Fibroblast of the aortic adventitia (primary cell): ENCODE results near the gene PFKM. TPM values are rescaled to one million over a fixed set of nuclear protein-coding genes. Genes with fewer than 3 reads are reported as not detected.

ENCODE experiments used
- DNase-seq: peaks from one replicate; pipeline ENCODE4 v3.0.0-alpha.2; 2010; ENCODE audit warnings: low read depth
- H3K4me3 ChIP-seq: 2 replicates; pipeline ENCODE4 v1.5.1; 2011; ENCODE audit warnings: low read depth, mild to moderate bottlenecking, control low read depth, low read length, moderate library complexity
- total RNA-seq: library from RNA; depleted of rRNA; stranded (reverse); fragments of >200 nt; gene quantifications from 2 replicates; pipeline ENCODE4 v1.2.3, GENCODE V29; 2012; ENCODE audit warnings: low replicate concordance
- TF ChIP-seq, protein P1 (sequence below): IDR thresholded peaks from 2 replicates; pipeline ENCODE4 v1.5.1; 2011; ENCODE audit warnings: mild to moderate bottlenecking, low read length, control low read depth, inconsistent platforms; ENCODE audit not compliant: insufficient read depth

The PFKM gene
- total RNA-seq, 1 donor: 50.5 TPM

DNA sequence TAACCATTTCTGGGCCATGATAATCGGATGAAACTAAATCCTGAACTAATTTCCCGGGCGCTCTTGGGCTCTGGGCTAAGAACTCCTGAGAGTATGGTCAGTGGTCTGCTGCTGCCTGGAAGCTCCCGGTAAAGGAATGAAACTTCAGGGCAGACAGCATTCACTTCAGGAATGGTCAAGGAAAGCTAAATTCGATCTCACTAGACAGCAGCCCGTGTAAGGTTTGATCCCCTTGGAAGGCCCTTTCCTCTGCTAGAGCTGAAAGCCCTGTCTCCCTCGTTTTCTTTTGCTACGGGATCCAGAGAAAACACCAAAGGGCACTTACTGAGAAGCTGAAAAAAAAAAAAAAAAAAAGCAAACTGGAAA is 37.5 kb downstream of the PFKM start:
- H3K4me3 ChIP-seq: peak overlapping the region; percentile 100
- TF ChIP-seq, protein P1, sequence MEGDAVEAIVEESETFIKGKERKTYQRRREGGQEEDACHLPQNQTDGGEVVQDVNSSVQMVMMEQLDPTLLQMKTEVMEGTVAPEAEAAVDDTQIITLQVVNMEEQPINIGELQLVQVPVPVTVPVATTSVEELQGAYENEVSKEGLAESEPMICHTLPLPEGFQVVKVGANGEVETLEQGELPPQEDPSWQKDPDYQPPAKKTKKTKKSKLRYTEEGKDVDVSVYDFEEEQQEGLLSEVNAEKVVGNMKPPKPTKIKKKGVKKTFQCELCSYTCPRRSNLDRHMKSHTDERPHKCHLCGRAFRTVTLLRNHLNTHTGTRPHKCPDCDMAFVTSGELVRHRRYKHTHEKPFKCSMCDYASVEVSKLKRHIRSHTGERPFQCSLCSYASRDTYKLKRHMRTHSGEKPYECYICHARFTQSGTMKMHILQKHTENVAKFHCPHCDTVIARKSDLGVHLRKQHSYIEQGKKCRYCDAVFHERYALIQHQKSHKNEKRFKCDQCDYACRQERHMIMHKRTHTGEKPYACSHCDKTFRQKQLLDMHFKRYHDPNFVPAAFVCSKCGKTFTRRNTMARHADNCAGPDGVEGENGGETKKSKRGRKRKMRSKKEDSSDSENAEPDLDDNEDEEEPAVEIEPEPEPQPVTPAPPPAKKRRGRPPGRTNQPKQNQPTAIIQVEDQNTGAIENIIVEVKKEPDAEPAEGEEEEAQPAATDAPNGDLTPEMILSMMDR: no peak
- no peak for DNase-seq

DNA sequence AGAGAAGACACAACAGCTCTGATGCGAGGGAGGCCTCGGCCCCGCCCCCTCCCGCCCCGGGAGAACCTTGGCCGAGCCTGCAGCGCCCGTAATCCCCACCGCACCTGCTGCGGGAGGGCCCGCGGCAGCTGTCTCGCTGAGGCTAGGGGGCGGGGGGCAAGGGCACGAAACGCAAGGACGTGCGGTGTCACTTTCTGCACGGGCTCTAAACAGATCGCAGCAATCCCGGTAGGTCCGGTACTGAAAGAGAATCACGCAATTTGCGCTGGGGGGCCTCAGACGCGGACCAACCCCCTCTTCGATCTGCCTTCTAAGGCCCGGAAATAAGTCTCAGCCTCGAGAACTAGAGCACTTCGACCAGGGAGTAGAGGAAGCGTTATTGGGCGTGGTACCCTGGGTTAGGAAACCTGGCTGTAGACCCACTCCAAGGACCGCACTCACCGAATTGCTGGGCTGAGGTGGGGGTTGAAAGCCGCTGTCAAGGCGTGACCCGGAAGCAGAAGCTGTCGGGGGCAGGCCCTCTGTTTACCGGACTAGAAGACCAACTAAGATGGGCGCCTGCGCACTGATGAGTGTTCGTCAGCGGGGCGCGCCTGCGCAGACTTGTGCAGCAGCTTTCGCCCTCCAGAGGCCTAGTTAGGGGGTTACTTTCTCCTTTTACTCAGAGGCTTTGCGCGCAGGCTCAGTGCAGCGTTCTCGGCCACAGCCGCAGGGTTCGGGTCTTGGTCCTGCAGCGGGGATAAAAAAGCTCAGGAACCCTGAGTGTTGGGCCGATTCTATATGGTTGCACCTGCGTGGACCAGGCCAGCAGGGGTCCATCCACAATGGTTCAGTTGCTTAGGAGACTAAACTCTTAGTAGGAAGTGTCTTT is 38.1 kb downstream of the PFKM start, which contains the start of gene ASB8:
Gene ASB8, minus strand, starts transcription at position 498 of the 871 bp plus-strand sequence. CDS start 4,019 bp downstream, outside the sequence.
- DNase-seq: peak; percentile 99
- TF ChIP-seq, protein P1: peak; percentile 53
- peak within 1 kb of the TSS; percentile 100 for H3K4me3 ChIP-seq

DNA sequence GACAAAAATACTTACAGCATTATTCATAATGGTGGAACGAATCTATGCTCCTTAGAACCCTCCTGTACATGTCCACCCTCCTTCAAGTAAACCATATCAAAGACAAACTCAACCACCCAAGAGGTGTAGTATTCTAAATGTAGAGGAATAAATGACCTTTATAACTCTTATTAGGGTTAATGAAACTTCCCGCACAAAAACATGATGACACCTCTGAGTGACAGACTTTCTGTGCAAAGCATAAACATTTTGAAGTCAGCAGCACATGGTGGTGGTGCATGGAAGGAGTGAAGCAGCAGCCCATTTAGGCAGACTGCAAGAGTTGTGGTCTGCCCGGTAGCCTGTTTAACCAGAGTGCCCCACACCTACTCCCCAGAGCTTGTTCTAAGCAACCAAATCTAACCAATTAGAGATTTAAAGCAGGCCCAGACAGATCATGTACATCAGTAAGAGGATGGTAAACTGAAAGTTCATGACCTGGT is 38.8 kb downstream of the PFKM start:
- peak overlapping the region; percentile 63 for H3K4me3 ChIP-seq
- no peak for DNase-seq
- TF ChIP-seq, protein P1: no peak

DNA sequence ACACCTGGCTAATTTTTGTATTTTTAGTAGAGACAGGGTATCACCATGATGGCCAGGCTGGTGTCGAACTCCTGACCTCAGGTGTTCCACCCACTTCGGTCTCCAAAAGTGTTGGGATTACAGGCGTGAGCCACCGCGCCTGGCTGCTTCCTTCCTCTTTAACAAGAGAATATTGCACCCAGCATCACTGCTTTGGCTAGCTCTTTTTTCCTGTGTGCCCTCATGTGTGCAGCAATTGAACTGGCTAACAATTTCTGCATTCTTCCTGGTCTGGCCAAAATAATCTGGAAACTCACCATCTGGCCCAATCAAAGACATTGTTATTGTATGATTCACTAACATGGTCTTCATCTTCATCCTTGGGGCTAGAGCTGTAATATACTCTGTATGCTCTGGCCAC is 40.9 kb downstream of the PFKM start:
- H3K4me3 ChIP-seq: no peak overlapping the region
- TF ChIP-seq, protein P1: no peak
- DNase-seq: peak; percentile 66

DNA sequence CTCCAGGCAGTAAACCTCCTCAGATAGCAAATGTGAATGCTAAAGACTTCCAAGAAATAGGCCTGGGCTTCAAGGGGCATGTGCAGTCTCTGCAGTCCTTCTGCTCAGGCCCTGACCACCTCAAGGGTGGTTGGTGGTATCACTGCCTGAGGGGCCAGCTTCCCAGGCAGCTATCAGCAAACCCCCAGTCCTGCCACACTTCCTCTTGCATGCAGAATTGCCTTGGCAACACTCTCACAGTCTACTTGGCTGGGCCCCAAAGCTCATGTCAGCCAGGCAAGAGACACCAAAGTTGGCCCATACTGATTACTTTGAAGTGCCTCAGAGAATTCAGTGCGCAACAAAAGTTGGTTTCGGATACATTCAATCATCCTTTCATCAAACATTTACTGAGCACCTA is 41.6 kb downstream of the PFKM start:
- no peak overlapping the region for H3K4me3 ChIP-seq
- DNase-seq: peak; percentile 30
- TF ChIP-seq, protein P1: no peak

DNA sequence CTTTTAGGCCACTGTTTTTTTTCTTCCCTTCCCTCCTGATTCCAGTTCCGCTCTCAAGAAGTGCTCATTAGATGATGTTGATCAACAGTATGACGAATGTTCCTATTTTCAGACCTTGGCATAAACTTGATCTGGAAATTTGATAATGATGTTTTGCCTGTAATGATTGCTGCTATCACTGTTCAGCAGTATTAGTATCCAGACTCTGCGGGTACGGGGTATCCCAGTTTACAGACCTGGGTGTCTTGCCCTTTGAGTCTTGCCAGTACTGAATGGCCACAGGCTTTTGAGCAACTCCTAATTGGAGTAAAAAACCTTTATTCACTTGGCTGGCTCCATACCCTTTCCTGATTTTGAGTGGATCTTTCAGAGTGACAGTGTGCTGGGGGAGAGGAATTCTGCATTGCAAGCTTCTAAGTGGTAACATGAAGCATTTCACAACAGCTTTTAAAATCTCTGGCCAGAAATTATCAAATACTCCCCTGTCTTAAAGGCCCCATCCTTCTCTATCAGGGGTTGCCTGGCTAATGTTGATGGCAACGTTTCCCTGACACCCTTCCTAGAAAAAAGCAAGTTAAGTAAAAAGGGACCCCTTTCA is 44.1 kb downstream of the PFKM start:
- DNase-seq: no peak
- no peak overlapping the region for H3K4me3 ChIP-seq
- TF ChIP-seq, protein P1: no peak
